A549 (cell line): ENCODE results near the gene B9D1.

ENCODE experiments used
- EP300 ChIP-seq, 2 experiments: fragments of >200 bp; sonication (Bioruptor Twin); formaldehyde crosslinking; IDR thresholded peaks; 2 replicates in 1 of 2; 3 replicates in 1 of 2; pipeline ENCODE4 v1.6.1; 2016 to 2017
- HOXA7 ChIP-seq: fragments of 250-450 bp; sonication (Bioruptor Pico); IDR thresholded peaks from 2 replicates; pipeline ENCODE4 v1.5.0; 2020; ENCODE audit warnings: mild to moderate bottlenecking, moderate library complexity
- JUN ChIP-seq, 2 experiments: fragments of >200 bp; sonication (Bioruptor Twin); formaldehyde crosslinking; IDR thresholded peaks; 2 replicates in 1 of 2; 3 replicates in 1 of 2; pipeline ENCODE4 v1.6.1; 2016 to 2017
- JUNB ChIP-seq: fragments of >200 bp; sonication (Bioruptor Twin); formaldehyde crosslinking; IDR thresholded peaks from 2 replicates; pipeline ENCODE4 v1.6.1; 2016
- KDM1A ChIP-seq: fragments of 200-600 bp; sonication (generic); IDR thresholded peaks from 2 replicates; pipeline ENCODE4 v1.6.1; 2016; ENCODE audit warnings: low read depth, mild to moderate bottlenecking
- MYC ChIP-seq: IDR thresholded peaks from 2 replicates; pipeline ENCODE4 v1.6.1; 2012; ENCODE audit warnings: mild to moderate bottlenecking, inconsistent platforms, low read length, improper control_type of control experiment, borderline replicate concordance
- POLR2A ChIP-seq: IDR thresholded peaks from 2 replicates; pipeline ENCODE4 v1.6.1; 2012; ENCODE audit warnings: mild to moderate bottlenecking, low read length
- POLR2AphosphoS2 ChIP-seq: conservative IDR thresholded peaks from 2 replicates; pipeline ENCODE4 v1.6.1; 2012; ENCODE audit warnings: low read length, improper control_type of control experiment, inconsistent platforms
- RAD21 ChIP-seq, 2 experiments: fragments of >200 bp in 1 of 2; sonication (Bioruptor Twin) in 1 of 2; formaldehyde crosslinking in 1 of 2; IDR thresholded peaks in 1 of 2; conservative IDR thresholded peaks in 1 of 2; 2 replicates in 1 of 2; 3 replicates in 1 of 2; pipeline ENCODE4 v1.6.1; 2012 to 2018; ENCODE audit warnings: inconsistent platforms in 1 of 2
- RNF2 ChIP-seq: fragments of 200-600 bp; sonication (generic); IDR thresholded peaks from 2 replicates; pipeline ENCODE4 v1.6.1; 2016; ENCODE audit warnings: low read depth, mild to moderate bottlenecking, antibody characterized with exemption, moderate library complexity, borderline replicate concordance
- SMC3 ChIP-seq: fragments of >200 bp; sonication (Bioruptor Twin); formaldehyde crosslinking; IDR thresholded peaks from 3 replicates; pipeline ENCODE4 v1.6.1; 2018; ENCODE audit warnings: inconsistent platforms
- ZFP36 ChIP-seq: fragments of 450-650 bp; IDR thresholded peaks from 2 replicates; pipeline ENCODE4 v1.6.1; 2014; ENCODE audit warnings: borderline replicate concordance; ENCODE audit not compliant: partially characterized antibody
- TF ChIP-seq, protein P1 (sequence below): fragments of >200 bp; sonication (Bioruptor Twin); formaldehyde crosslinking; IDR thresholded peaks from 3 replicates; pipeline ENCODE4 v1.5.1; 2016
- TF ChIP-seq, protein P2 (sequence below): IDR thresholded peaks from 2 replicates; pipeline ENCODE4 v1.6.1; 2012

DNA sequence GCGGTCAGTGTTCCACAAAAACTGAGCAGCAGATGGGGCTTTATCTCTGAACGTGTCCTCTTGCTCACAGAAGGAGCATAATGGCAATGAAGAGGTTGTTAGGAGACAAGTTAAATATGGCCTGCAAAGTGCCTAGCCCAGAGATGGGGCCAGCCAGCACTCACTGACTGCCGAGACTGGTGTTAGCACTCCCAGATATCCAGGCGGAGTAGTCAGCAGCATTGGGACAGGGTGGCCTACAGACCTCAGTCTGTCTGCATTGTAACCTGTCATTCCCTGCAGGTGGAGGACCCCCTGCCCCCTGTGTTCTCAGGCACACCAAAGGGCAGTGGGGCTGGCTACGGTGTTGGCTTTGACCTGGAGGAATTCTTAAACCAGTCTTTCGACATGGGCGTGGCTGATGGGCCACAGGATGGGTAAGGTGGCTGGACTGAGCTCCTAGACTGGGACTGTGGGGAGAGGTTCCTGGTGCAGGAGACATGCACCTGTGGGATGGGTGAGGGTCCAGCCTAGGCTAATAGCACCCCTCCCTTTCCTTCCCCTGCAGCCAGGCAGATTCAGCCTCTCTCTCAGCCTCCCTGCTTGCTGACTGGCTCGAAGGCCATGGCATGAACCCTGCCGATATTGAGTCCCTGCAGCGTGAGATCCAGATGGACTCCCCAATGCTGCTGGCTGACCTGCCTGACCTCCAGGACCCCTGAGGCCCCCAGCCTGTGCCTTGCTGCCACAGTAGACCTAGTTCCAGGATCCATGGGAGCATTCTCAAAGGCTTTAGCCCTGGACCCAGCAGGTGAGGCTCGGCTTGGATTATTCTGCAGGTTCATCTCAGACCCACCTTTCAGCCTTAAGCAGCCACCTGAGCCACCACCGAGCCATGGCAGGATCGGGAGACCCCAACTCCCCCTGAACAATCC lies 20.3 kb upstream of the B9D1 start:
- no peak for TF ChIP-seq MYC
- TF ChIP-seq, protein P1, sequence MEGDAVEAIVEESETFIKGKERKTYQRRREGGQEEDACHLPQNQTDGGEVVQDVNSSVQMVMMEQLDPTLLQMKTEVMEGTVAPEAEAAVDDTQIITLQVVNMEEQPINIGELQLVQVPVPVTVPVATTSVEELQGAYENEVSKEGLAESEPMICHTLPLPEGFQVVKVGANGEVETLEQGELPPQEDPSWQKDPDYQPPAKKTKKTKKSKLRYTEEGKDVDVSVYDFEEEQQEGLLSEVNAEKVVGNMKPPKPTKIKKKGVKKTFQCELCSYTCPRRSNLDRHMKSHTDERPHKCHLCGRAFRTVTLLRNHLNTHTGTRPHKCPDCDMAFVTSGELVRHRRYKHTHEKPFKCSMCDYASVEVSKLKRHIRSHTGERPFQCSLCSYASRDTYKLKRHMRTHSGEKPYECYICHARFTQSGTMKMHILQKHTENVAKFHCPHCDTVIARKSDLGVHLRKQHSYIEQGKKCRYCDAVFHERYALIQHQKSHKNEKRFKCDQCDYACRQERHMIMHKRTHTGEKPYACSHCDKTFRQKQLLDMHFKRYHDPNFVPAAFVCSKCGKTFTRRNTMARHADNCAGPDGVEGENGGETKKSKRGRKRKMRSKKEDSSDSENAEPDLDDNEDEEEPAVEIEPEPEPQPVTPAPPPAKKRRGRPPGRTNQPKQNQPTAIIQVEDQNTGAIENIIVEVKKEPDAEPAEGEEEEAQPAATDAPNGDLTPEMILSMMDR = no peak
- no peak for TF ChIP-seq JUN (IDR thresholded peaks at IDR 0.05)
- TF ChIP-seq POLR2A = no peak
- TF ChIP-seq, protein P2, sequence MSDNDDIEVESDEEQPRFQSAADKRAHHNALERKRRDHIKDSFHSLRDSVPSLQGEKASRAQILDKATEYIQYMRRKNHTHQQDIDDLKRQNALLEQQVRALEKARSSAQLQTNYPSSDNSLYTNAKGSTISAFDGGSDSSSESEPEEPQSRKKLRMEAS = no peak
- no peak for TF ChIP-seq RNF2
- TF ChIP-seq HOXA7 = no peak
- no peak for TF ChIP-seq ZFP36
- TF ChIP-seq SMC3 = no peak
- TF ChIP-seq EP300 (IDR thresholded peaks at IDR 0.05) = no peak
- no peak for TF ChIP-seq JUNB
- TF ChIP-seq POLR2AphosphoS2 = no peak
- TF ChIP-seq RAD21 (conservative IDR thresholded peaks at IDR 0.05 in 1 of 2, IDR thresholded peaks at IDR 0.05 in 1 of 2) = no peak
- TF ChIP-seq KDM1A = no peak
